ENCODE data around the gene SCAMP4. TPM values are rescaled to one million over a fixed set of nuclear protein-coding genes. Genes with fewer than 3 reads are reported as not detected.
A peak's percentile ranks its signal among the peaks of the same experiment; 100 is the strongest.

Gene SCAMP4
- total RNA-seq, 1 donor from 2014 or later, result 65.0 TPM

DNA sequence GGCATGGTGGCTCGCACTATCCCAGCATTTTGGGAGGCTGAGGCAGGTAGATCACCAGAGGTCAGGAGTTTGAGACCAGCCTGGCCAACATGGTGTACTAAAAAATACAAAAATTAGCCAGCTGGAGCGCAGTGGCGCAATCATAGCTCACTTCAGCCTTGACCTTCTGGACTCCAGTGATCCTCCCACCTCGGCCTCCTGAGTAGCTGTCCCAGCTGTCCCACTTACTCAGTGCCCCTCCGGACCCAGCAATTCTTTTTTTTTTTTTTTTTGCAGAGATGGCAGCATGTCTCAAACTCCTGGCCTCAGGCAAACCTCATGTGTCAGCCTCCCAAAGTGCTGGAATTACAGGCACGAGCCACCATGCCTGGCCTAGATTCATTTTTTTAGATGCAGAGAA lies 2.3 kb upstream of the SCAMP4 start:
- ATAC-seq, result no peak
- Histone ChIP-seq H3K27me3 (ENCODE audit: low read depth) (no peaks in the 10 kb centered on the region), H3K9me3 (no peaks in the 10 kb centered on the region), H3K27ac (peak overlapping the region; percentile 18), H3K4me3 (no peak overlapping the region), H3K4me1 (peaks cover 38% of the 10 kb centered on the region), H3K36me3 (no peaks in the 10 kb centered on the region)
- intact Hi-C loops (cut with DNase I), result no loop called here
- TF ChIP-seq, protein P1, sequence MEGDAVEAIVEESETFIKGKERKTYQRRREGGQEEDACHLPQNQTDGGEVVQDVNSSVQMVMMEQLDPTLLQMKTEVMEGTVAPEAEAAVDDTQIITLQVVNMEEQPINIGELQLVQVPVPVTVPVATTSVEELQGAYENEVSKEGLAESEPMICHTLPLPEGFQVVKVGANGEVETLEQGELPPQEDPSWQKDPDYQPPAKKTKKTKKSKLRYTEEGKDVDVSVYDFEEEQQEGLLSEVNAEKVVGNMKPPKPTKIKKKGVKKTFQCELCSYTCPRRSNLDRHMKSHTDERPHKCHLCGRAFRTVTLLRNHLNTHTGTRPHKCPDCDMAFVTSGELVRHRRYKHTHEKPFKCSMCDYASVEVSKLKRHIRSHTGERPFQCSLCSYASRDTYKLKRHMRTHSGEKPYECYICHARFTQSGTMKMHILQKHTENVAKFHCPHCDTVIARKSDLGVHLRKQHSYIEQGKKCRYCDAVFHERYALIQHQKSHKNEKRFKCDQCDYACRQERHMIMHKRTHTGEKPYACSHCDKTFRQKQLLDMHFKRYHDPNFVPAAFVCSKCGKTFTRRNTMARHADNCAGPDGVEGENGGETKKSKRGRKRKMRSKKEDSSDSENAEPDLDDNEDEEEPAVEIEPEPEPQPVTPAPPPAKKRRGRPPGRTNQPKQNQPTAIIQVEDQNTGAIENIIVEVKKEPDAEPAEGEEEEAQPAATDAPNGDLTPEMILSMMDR (IDR thresholded peaks at IDR 0.05), result no peak
- no peak for DNase-seq

DNA sequence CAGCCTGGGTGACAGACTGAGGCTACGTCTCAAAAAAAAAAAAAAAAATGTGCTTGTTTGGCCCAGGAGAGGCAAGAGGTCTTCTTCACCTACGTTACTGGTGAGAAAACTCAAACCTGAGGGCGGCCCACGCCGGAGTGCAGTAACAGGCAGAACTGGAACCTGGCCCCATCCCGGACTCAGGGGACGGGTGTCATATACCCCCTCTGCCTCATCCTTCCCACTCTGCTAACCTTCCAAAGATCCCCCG lies 414 bp upstream of the SCAMP4 start:
- no peak for DNase-seq
- TF ChIP-seq, protein P1 (IDR thresholded peaks at IDR 0.05), result no peak
- no peaks in the 10 kb centered on the region for H3K36me3 ChIP-seq
- H3K27ac ChIP-seq, result peak overlapping the region; percentile 86
- no peaks in the 10 kb centered on the region for H3K27me3 ChIP-seq (ENCODE audit: low read depth)
- H3K4me1 ChIP-seq, result peaks cover 53% of the 10 kb centered on the region
- H3K4me3 ChIP-seq, result peak overlapping the region; percentile 67
- ATAC-seq, result peak in 1 of 2 donors; percentile 0
- intact Hi-C loops (cut with DNase I), result no loop called here
- no peaks in the 10 kb centered on the region for H3K9me3 ChIP-seq

DNA sequence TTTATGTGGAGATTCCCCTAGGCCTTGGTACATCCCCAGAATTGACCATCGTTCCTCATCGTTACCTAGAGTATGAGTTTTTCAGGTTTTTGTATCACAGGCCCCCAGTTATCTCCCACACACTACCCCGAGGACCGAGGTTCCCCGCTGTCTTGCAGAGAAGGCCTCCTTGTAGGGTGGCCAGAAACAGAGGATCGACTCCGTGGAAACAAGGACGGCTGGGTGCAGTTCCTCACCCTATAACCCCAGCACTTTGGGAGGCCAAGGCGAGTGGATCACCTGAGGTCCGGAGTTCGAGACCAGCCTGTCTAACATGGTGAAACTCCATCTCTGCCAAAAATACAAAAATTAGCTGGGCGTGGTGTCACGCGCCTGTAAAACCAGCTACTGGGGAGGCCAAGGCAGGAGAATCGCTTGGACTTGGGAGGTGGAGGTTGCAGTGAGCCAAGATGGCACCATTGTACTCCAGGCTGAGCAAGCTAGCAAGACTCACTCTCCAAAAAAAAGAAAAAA lies 720 bp downstream of the SCAMP4 start:
- Histone ChIP-seq H3K36me3 (no peaks in the 10 kb centered on the region), H3K4me1 (peaks cover 63% of the 10 kb centered on the region), H3K9me3 (no peaks in the 10 kb centered on the region), H3K27ac (peak overlapping the region; percentile 86), H3K27me3 (ENCODE audit: low read depth) (no peaks in the 10 kb centered on the region), H3K4me3 (peak overlapping the region; percentile 67)
- DNase-seq (no peak), ATAC-seq (no peak)
- TF ChIP-seq, protein P1 (IDR thresholded peaks at IDR 0.05), result no peak
- intact Hi-C loops (cut with DNase I), result no loop called here

DNA sequence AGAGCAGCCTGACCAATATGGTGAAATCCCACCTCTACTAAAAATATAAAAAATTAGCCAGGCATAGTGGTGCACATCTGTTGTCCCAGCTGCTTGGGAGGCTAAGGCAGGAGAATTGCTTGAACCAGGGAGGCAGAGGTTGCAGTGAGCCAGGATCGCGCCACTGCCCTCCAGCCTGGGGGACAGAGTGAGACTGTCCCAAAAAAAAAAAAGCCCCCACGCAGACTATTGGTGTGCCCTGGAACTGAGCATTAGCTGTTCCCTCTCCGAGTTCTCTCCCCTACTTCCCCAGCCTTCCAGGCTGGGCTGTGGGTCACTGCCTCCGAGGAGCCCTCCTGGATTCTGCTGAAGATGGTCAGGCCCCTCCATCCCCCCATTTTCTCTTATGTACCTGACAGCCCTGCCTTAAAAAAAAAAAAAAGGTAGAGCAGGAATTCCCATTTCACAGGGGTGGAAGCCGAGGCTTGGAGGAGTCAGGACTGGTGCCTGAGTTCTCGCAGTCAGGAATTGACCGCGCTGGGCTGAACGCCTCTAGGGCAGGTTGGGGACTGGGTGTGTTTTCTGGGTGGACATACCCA lies 1.9 kb downstream of the SCAMP4 start:
- H3K36me3 ChIP-seq, result peaks cover under 1% of the 10 kb centered on the region
- intact Hi-C loops (cut with DNase I), result no loop called here
- peak overlapping the region; percentile 53 for H3K27ac ChIP-seq
- H3K27me3 ChIP-seq (ENCODE audit: low read depth), result no peaks in the 10 kb centered on the region
- TF ChIP-seq, protein P1 (IDR thresholded peaks at IDR 0.05), result no peak
- H3K9me3 ChIP-seq, result no peaks in the 10 kb centered on the region
- DNase-seq (no peak), ATAC-seq (no peak)
- H3K4me1 ChIP-seq, result peaks cover 63% of the 10 kb centered on the region
- no peak overlapping the region for H3K4me3 ChIP-seq

DNA sequence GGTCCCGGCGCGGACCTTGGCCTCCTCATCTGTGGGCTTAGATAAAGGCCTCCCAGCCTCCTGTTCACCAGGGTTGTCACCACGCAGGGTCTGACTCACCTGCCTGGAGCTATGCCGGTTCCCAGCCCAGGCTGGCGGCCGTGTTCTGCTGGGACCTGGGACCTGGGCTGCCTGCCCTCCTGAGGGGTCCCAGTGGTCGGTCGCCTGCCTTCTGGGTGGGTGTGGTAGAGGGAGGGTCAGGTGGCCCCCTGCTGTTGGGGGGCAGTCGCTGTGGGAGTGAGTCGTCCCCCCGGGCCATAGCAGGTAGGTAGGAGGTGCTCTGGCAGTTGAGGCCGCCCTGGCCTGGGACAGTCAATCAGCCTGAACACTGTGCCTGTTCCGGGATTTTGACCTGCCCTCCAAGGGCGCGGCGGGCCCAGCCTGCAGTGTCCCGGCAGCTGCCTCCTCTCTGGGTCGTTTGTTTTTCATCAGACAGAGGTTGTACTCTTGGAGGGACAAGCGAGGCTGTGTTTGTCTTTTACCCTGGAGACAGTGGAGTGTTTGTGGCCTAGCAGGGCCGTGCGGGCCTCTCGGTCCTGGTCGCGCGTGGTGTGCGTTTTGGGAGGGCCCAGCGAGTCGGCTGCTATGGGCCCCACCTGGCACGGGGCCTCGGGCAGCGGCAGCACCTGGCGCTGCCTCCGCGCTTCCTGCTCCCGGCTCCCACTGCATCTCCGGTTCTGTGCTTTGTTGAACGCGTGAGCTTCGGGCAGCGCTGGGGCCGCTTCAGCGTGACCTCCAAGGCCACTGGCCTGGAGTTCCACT lies 2.6 kb downstream of the SCAMP4 start:
- no peaks in the 10 kb centered on the region for H3K27me3 ChIP-seq (ENCODE audit: low read depth)
- DNase-seq (no peak), ATAC-seq (peak in 1 of 2 donors; percentile 17)
- TF ChIP-seq, protein P1 (IDR thresholded peaks at IDR 0.05), result no peak
- H3K9me3 ChIP-seq, result no peaks in the 10 kb centered on the region
- H3K4me3 ChIP-seq, result peak overlapping the region; percentile 21
- H3K36me3 ChIP-seq, result peaks cover 8% of the 10 kb centered on the region
- peak overlapping the region; percentile 53 for H3K27ac ChIP-seq
- peaks cover 63% of the 10 kb centered on the region for H3K4me1 ChIP-seq
- intact Hi-C loops (cut with DNase I), result no loop called here
